Gastrocnemius medialis (tissue), 4 donors: ENCODE results near the gene CALD1. TPM values are rescaled to one million over a fixed set of nuclear protein-coding genes. Genes with fewer than 3 reads are reported as not detected.

Source experiments
- ATAC-seq, 2 donors: fragments of 150-250 bp; one replicate each; pipeline ENCODE4 v1.9.1; 2016
- DNase-seq, 2 donors: peaks; one replicate each; pipeline ENCODE4 v3.0.0-alpha.2; 2019
- H3K27ac ChIP-seq, 4 donors: fragments of 200-600 bp; sonication (generic); 1 replicate in 1 of 4; 2 replicates in 3 of 4; pipeline ENCODE4 v1.5.1; 2016 to 2018; ENCODE audit warnings: mild to moderate bottlenecking in 2 of 4, moderate library complexity in 1 of 4
- H3K27me3 ChIP-seq, 3 donors: fragments of 200-600 bp; sonication (generic) in 2 of 3; 1 replicate in 1 of 3; 2 replicates in 2 of 3; pipeline versions ENCODE4 v1.5.1 to v1.6.0; 2016 to 2019; ENCODE audit warnings: mild to moderate bottlenecking in 1 of 3, moderate library complexity in 1 of 3
- H3K36me3 ChIP-seq, 2 donors: fragments of 200-600 bp; sonication (generic) in 1 of 2; one replicate each; pipeline ENCODE4 v1.5.1; 2017 to 2018
- H3K4me1 ChIP-seq, 2 donors: fragments of 200-600 bp; sonication (generic) in 1 of 2; one replicate each; pipeline ENCODE4 v1.5.1; 2016 to 2017; ENCODE audit warnings: mild to moderate bottlenecking in 2 of 2
- H3K4me3 ChIP-seq, 4 donors: fragments of 200-600 bp; sonication (generic) in 3 of 4; 1 replicate in 1 of 4; 2 replicates in 3 of 4; pipeline ENCODE4 v1.5.1; 2016 to 2019; ENCODE audit warnings: mild to moderate bottlenecking in 2 of 4
- H3K9me3 ChIP-seq, 3 donors: fragments of 200-600 bp; sonication (generic) in 2 of 3; 1 replicate in 1 of 3; 2 replicates in 2 of 3; pipeline ENCODE4 v1.5.1; 2016 to 2019
- POLR2A ChIP-seq, 2 donors: fragments of 450-650 bp; IDR thresholded peaks; one replicate each; pipeline ENCODE4 v1.6.1; 2017; ENCODE audit warnings: antibody characterized with exemption in 2 of 2, mild to moderate bottlenecking in 2 of 2, moderate library complexity in 2 of 2
- in situ Hi-C, 4 donors: fragments of 200-750 bp; cut with MboI; loops; one replicate each; pipeline versions ENCODE4 v1.15.0 to v1.8.0; 2017; ENCODE audit warnings: low sequenced_read_pairs in 4 of 4
- intact Hi-C: fragments of 100-400 bp; cut with DNase I; formaldehyde crosslinking; loops from one replicate; pipeline ENCODE4 v1.15.1; 2023; ENCODE audit warnings: low total_unique reads
- total RNA-seq, 4 donors: library from RNA; depleted of rRNA; stranded (reverse); fragments of >200 nt; gene quantifications; one replicate each; pipeline versions ENCODE4 v1.1.0 to v1.2.3, GENCODE V29; 2016
- TF ChIP-seq, protein P1 (sequence below), 5 experiments: fragments of 450-650 bp in 3 of 5; fragments of 200-600 bp in 2 of 5; sonication (generic) in 2 of 5; IDR thresholded peaks in 4 of 5; conservative IDR thresholded peaks in 1 of 5; 1 replicate in 4 of 5; 2 replicates in 1 of 5; pipeline ENCODE4 v1.5.1; 2016 to 2019; ENCODE audit warnings: antibody characterized with exemption in 5 of 5, mild to moderate bottlenecking in 3 of 5, moderate library complexity in 3 of 5

The CALD1 gene
- total RNA-seq, 4 donors from 2014 or later: 25.9 to 43.2 (median 32.3) TPM

DNA sequence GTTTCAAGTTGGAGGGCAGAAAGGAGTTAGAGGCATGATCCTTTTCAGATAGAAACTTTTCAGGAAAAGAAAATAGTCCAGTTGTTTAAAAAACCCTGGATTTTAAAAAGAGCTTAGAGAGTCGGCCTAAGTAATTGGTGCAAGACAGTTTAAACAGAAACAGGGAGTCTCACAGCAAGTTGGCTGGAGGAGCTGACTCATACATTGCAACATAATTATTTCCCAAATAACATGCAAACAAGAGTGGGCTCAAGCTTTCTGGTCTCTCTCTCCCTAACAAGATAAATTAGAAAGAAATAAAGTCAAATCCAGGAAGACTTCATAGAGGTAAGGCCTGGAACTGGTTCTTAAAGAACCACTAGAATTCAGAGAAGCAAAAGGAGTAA is 106.5 kb downstream of the CALD1 start:
- no peak for TF ChIP-seq POLR2A (IDR thresholded peaks at IDR 0.05)
- TF ChIP-seq, protein P1, sequence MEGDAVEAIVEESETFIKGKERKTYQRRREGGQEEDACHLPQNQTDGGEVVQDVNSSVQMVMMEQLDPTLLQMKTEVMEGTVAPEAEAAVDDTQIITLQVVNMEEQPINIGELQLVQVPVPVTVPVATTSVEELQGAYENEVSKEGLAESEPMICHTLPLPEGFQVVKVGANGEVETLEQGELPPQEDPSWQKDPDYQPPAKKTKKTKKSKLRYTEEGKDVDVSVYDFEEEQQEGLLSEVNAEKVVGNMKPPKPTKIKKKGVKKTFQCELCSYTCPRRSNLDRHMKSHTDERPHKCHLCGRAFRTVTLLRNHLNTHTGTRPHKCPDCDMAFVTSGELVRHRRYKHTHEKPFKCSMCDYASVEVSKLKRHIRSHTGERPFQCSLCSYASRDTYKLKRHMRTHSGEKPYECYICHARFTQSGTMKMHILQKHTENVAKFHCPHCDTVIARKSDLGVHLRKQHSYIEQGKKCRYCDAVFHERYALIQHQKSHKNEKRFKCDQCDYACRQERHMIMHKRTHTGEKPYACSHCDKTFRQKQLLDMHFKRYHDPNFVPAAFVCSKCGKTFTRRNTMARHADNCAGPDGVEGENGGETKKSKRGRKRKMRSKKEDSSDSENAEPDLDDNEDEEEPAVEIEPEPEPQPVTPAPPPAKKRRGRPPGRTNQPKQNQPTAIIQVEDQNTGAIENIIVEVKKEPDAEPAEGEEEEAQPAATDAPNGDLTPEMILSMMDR (IDR thresholded peaks at IDR 0.05 in 4 of 5, conservative IDR thresholded peaks at IDR 0.05 in 1 of 5): no peak
- peak overlapping the region; percentile 20 to 62 (median 49) for H3K27ac ChIP-seq
- H3K9me3 ChIP-seq: no peaks in the 10 kb centered on the region
- no peaks in the 10 kb centered on the region for H3K36me3 ChIP-seq
- H3K4me1 ChIP-seq: peaks cover 6 to 8% of the 10 kb centered on the region in 2 donors
- in situ Hi-C loops (no loop called here), intact Hi-C loops (no loop called here)
- no peak overlapping the region for H3K4me3 ChIP-seq
- ATAC-seq: peak; percentile 59 to 69
- DNase-seq: no peak
- H3K27me3 ChIP-seq: no peaks in the 10 kb centered on the region

- DNase-seq: no peak
- intact Hi-C loops (no loop called here), in situ Hi-C loops (no loop called here)
- H3K4me1 ChIP-seq: peaks cover 8 to 10% of the 10 kb centered on the region in 2 donors
- no peaks in the 10 kb centered on the region for H3K9me3 ChIP-seq
- TF ChIP-seq POLR2A (IDR thresholded peaks at IDR 0.05): no peak
- TF ChIP-seq, protein P1 (IDR thresholded peaks at IDR 0.05 in 4 of 5, conservative IDR thresholded peaks at IDR 0.05 in 1 of 5): no peak
- no peak for ATAC-seq
- H3K27ac ChIP-seq: peak overlapping the region; percentile 20 to 62 (median 49)
- no peaks in the 10 kb centered on the region for H3K36me3 ChIP-seq
- no peak overlapping the region for H3K4me3 ChIP-seq
- H3K27me3 ChIP-seq: no peaks in the 10 kb centered on the region
Measured at GRCh38 chr7:134886353-134887057, 107.1 kb downstream of the CALD1 start.

- in situ Hi-C loops (no loop called here), intact Hi-C loops (no loop called here)
- H3K4me1 ChIP-seq: peaks cover 8 to 10% of the 10 kb centered on the region in 2 donors
- DNase-seq (no peak), ATAC-seq (no peak)
- H3K4me3 ChIP-seq: no peak overlapping the region
- H3K36me3 ChIP-seq: no peaks in the 10 kb centered on the region
- no peaks in the 10 kb centered on the region for H3K9me3 ChIP-seq
- H3K27ac ChIP-seq: no peak overlapping the region
- H3K27me3 ChIP-seq: no peaks in the 10 kb centered on the region
- TF ChIP-seq, protein P1 (IDR thresholded peaks at IDR 0.05 in 4 of 5, conservative IDR thresholded peaks at IDR 0.05 in 1 of 5): no peak
- TF ChIP-seq POLR2A (IDR thresholded peaks at IDR 0.05): no peak
Measured at GRCh38 chr7:134887523-134887922, 108.1 kb downstream of the CALD1 start.

DNA sequence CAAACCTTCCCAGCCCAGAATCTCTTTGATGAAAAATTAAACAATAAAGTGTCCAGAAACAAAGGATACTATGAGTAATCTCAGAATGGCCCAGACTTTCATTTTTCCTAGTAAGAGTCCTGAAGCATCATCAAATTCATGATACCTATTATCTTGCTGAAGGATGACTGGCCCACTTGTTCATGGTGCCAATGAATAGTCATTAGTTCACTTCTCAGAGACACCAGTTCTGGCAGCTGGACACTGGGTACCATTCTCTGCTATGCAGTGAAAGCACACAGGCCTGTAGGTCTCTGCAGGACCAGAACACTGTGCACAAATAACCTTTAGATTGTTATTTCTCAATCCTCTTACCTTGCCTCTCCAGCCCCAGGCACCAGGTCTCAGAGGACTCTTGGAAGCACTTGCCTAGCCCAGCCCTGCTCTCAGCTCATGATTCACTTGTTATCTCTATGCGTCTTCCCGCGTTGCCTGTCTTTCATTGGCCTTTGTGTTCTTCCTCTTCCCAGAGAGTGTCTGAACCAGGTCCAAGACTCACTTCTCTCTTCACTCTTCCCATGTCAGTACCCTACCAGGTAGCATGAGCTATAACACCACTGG is 108.8 kb downstream of the CALD1 start:
- Histone ChIP-seq H3K4me3 (no peak overlapping the region), H3K36me3 (no peaks in the 10 kb centered on the region), H3K9me3 (no peaks in the 10 kb centered on the region), H3K27ac (no peak overlapping the region), H3K27me3 (no peaks in the 10 kb centered on the region), H3K4me1 (peaks cover 8 to 10% of the 10 kb centered on the region in 2 donors)
- DNase-seq (no peak), ATAC-seq (no peak)
- TF ChIP-seq POLR2A (IDR thresholded peaks at IDR 0.05): no peak
- TF ChIP-seq, protein P1 (IDR thresholded peaks at IDR 0.05 in 4 of 5, conservative IDR thresholded peaks at IDR 0.05 in 1 of 5): no peak
- intact Hi-C loops: no loop called here
- in situ Hi-C loops: no loop called here
